GM12892 (cell line): ENCODE results near the gene RASSF4.

Experiments
- POLR2A ChIP-seq: IDR thresholded peaks from 2 replicates; pipeline ENCODE4 v1.6.1; 2011; ENCODE audit warnings: low read depth, low read length, control low read depth
- POLR2AphosphoS5 ChIP-seq: IDR thresholded peaks from 2 replicates; pipeline ENCODE4 v1.6.1; 2011; ENCODE audit warnings: low read depth, low read length, control low read depth
- TAF1 ChIP-seq: IDR thresholded peaks from 2 replicates; pipeline ENCODE4 v1.6.1; 2011; ENCODE audit warnings: low read depth, mild to moderate bottlenecking, control low read depth, low read length, borderline replicate concordance

DNA sequence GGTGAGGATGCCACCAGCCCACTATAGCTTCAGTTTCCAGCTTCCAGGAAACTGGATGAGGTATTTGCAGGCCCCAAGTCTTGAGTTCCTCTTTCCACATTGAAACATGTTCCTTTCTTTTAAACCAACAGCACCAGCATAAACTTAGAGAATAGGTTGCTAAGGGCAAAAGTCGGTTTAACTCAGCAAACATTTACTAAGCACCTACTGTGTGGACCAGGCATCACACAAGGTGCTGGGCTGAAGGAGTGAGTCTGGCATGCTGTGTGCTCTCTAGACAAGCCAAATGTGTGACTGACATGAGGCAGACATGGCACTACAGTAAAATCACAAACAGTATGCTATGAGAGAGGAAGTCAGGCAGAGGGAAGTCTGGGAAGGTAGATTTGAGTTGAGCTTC, 11.0 kb upstream of the RASSF4 start:
- TF ChIP-seq POLR2A = no peak
- no peak for TF ChIP-seq POLR2AphosphoS5
- no peak for TF ChIP-seq TAF1
